Measurements from ENCODE around the gene USP19. TPM values are rescaled to one million over a fixed set of nuclear protein-coding genes. Genes with fewer than 3 reads are reported as not detected.
A peak's percentile ranks its signal among the peaks of the same experiment; 100 is the strongest.

USP19 gene
- total RNA-seq, 1 donor from 2014 or later: 63.9 TPM

DNA sequence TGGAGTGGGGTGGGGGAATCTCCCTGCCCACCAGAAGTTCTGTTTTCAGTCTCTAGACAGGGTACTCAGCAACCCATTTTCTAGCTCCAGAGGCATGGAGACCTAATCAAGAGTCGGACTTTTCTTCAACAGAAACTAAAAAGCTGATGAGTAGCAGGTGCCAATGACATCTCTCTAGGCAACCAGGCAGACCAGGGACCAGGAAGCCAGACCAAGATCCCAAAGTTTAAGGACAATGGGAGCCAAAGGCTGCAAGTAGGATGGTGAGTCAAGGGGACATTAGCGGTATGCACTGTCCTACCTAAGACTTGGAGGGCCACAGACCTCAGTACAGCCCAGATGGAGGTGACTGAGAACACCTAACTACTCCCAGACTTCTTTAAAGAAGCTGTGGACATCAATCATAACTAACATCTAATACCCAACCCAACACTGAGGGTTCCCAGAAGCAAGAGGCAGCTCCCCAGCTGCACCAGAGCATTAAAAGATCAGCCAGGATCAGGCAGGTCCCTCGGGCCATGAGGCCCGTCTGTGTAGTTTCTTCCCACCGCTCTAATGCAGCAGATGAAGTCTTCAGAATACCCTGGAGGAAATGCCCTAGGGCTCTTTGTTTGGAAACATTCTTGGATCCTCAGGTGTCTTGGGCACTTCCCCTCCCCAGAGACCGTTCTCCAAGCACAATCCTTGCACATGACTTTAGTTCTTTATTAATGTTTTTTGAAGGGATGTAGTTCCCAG lies 44.5 kb upstream of the USP19 start:
- Histone ChIP-seq H3K9me3 (no peaks in the 10 kb centered on the region), H3K36me3 (peaks cover 13% of the 10 kb centered on the region), H3K27ac (peak overlapping the region; percentile 86), H3K4me1 (peaks cover 21% of the 10 kb centered on the region), H3K27me3 (no peaks in the 10 kb centered on the region), H3K4me3 (peak overlapping the region; percentile 92)
- ATAC-seq: no peak
- DNase-seq: no peak
- intact Hi-C loops (cut with DNase I): loop anchor here (5.0 kb wide), 1 partner anchor 282 kb away; no protein-coding TSS in a partner anchor
- TF ChIP-seq, protein P1, sequence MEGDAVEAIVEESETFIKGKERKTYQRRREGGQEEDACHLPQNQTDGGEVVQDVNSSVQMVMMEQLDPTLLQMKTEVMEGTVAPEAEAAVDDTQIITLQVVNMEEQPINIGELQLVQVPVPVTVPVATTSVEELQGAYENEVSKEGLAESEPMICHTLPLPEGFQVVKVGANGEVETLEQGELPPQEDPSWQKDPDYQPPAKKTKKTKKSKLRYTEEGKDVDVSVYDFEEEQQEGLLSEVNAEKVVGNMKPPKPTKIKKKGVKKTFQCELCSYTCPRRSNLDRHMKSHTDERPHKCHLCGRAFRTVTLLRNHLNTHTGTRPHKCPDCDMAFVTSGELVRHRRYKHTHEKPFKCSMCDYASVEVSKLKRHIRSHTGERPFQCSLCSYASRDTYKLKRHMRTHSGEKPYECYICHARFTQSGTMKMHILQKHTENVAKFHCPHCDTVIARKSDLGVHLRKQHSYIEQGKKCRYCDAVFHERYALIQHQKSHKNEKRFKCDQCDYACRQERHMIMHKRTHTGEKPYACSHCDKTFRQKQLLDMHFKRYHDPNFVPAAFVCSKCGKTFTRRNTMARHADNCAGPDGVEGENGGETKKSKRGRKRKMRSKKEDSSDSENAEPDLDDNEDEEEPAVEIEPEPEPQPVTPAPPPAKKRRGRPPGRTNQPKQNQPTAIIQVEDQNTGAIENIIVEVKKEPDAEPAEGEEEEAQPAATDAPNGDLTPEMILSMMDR (IDR thresholded peaks at IDR 0.05): no peak

DNA sequence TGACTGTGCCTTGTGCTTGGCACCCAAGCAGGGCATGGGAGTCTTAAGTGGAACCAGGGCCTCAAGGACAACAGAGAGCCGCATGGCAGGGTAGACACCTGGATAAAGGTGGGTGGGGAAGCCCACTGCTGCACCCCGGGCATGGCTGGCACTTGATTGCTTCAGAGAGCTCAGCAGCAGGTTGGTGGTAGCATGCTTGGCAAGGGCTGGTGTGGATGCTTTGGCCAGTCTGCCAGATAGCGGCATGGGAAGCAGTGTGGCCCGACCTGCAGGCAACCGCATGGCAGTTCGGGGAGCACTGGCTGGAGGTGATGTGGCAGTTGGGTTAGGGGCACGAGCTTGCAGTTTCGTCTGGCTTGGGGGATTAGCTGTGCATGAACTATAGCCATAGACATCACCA lies 43.0 kb upstream of the USP19 start:
- Histone ChIP-seq H3K4me3 (no peak overlapping the region), H3K36me3 (peaks cover 13% of the 10 kb centered on the region), H3K27ac (no peak overlapping the region), H3K9me3 (no peaks in the 10 kb centered on the region), H3K27me3 (no peaks in the 10 kb centered on the region), H3K4me1 (peaks cover 21% of the 10 kb centered on the region)
- ATAC-seq (no peak), DNase-seq (no peak)
- TF ChIP-seq, protein P1 (IDR thresholded peaks at IDR 0.05): no peak
- intact Hi-C loops (cut with DNase I): no loop called here

- no peaks in the 10 kb centered on the region for H3K27me3 ChIP-seq
- no peak for ATAC-seq
- intact Hi-C loops (cut with DNase I): no loop called here
These were observed 42.3 kb upstream of the USP19 start for GRCh38 chr3:49162751-49163419.

GRCh38 chr3:49161808-49162530 lies 41.3 kb upstream of the USP19 start:
- TF ChIP-seq, protein P1 (IDR thresholded peaks at IDR 0.05): no peak
- H3K4me3 ChIP-seq: no peak overlapping the region
- DNase-seq (no peak), ATAC-seq (peak; percentile 20)
- no peaks in the 10 kb centered on the region for H3K27me3 ChIP-seq
- no peak overlapping the region for H3K27ac ChIP-seq
- peaks cover 21% of the 10 kb centered on the region for H3K4me1 ChIP-seq
- no peaks in the 10 kb centered on the region for H3K9me3 ChIP-seq
- intact Hi-C loops (cut with DNase I): no loop called here
- peaks cover 13% of the 10 kb centered on the region for H3K36me3 ChIP-seq

More at GRCh38 chr3:49162751-49163419, 42.3 kb upstream of the USP19 start:
- TF ChIP-seq, protein P1 (IDR thresholded peaks at IDR 0.05): no peak
- H3K4me1 ChIP-seq: peaks cover 21% of the 10 kb centered on the region
- H3K4me3 ChIP-seq: no peak overlapping the region
- H3K36me3 ChIP-seq: peaks cover 13% of the 10 kb centered on the region
- H3K27ac ChIP-seq: no peak overlapping the region
- H3K9me3 ChIP-seq: no peaks in the 10 kb centered on the region
- DNase-seq: no peak

GRCh38 chr3:49161197-49161596 lies 40.6 kb upstream of the USP19 start:
- DNase-seq: no peak
- intact Hi-C loops (cut with DNase I): no loop called here
- TF ChIP-seq, protein P1 (IDR thresholded peaks at IDR 0.05): no peak

More at GRCh38 chr3:49161197-49161596, 40.6 kb upstream of the USP19 start:
- no peak overlapping the region for H3K27ac ChIP-seq
- no peaks in the 10 kb centered on the region for H3K27me3 ChIP-seq
- no peak overlapping the region for H3K4me3 ChIP-seq
- H3K9me3 ChIP-seq: no peaks in the 10 kb centered on the region
- peaks cover 14% of the 10 kb centered on the region for H3K4me1 ChIP-seq
- ATAC-seq: no peak
- H3K36me3 ChIP-seq: peaks cover 13% of the 10 kb centered on the region
